GM19193 (cell line): ENCODE results near the gene ALDH7A1.

ENCODE experiments used
- POLR2A ChIP-seq: IDR thresholded peaks from 4 replicates; pipeline ENCODE4 v1.6.1; 2011; ENCODE audit not compliant: insufficient read depth, insufficient read length; ENCODE audit errors: extremely low read depth

Gene ALDH7A1

GRCh38 chr5:126506079-126506478 lies 88.9 kb downstream of the ALDH7A1 start:
- no peak for TF ChIP-seq POLR2A

- TF ChIP-seq POLR2A = no peak
Measured at GRCh38 chr5:126503602-126504104, 91.4 kb downstream of the ALDH7A1 start.

- no peak for TF ChIP-seq POLR2A
Measured at GRCh38 chr5:126501448-126501847, 93.6 kb downstream of the ALDH7A1 start.

GRCh38 chr5:126499853-126500342 lies 95.1 kb downstream of the ALDH7A1 start:
- no peak for TF ChIP-seq POLR2A

- no peak for TF ChIP-seq POLR2A
Measured at GRCh38 chr5:126499278-126499677, 95.7 kb downstream of the ALDH7A1 start.

- no peak for TF ChIP-seq POLR2A
Measured at GRCh38 chr5:126497506-126497905, 97.5 kb downstream of the ALDH7A1 start.

GRCh38 chr5:126494393-126494792 lies 100.6 kb downstream of the ALDH7A1 start:
- no peak for TF ChIP-seq POLR2A

- TF ChIP-seq POLR2A = no peak
Measured at GRCh38 chr5:126492939-126493338, 102.1 kb downstream of the ALDH7A1 start.

GRCh38 chr5:126490167-126490940 lies 104.7 kb downstream of the ALDH7A1 start:
- no peak for TF ChIP-seq POLR2A

GRCh38 chr5:126488443-126489065 lies 106.5 kb downstream of the ALDH7A1 start:
- TF ChIP-seq POLR2A = no peak

GRCh38 chr5:126487596-126487995 lies 107.4 kb downstream of the ALDH7A1 start:
- TF ChIP-seq POLR2A = no peak

- no peak for TF ChIP-seq POLR2A
Measured at GRCh38 chr5:126486332-126486731, 108.7 kb downstream of the ALDH7A1 start.

GRCh38 chr5:126484253-126484652 lies 110.8 kb downstream of the ALDH7A1 start:
- TF ChIP-seq POLR2A = no peak

GRCh38 chr5:126483156-126483555 lies 111.9 kb downstream of the ALDH7A1 start:
- no peak for TF ChIP-seq POLR2A

- TF ChIP-seq POLR2A = no peak
Measured at GRCh38 chr5:126482591-126482990, 112.4 kb downstream of the ALDH7A1 start.

GRCh38 chr5:126481243-126481642 lies 113.8 kb downstream of the ALDH7A1 start:
- TF ChIP-seq POLR2A = no peak
